ENCODE results near the gene PRAC1.

DNA sequence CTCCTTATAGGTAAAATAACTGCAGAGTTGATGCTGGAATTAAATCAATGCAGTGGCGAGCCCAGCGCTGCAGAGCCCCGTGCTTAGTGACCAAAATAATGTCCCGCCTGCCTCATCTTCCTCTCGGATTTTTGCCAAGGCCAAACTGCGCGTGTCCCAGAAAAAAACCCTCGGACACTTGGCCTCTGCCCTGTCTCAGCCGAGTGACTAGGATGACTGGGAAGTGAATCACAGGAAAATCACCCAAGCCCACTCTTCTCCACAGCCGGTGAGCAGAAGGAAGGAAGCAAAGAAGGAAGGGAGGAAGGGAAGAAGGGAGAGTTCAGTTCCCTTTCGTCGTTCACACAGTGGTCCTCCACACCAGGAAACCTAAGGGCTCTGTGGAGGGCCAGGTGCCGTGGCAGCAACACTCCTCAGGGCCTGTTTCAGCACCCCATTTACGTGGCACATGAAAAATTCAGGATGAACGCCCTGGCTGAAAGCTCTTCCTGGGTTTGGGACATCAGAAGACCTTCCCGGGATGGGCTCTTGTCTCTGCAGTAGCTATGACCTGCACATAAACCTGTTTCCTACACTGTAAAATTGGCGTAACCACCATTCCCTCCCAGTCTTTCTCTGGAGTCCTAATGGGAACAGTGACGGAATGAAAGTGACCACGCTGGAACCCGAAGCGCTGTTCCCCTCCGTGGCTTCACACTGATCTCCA, 31.6 kb upstream of the PRAC1 start:
- TF ChIP-seq, protein P1, sequence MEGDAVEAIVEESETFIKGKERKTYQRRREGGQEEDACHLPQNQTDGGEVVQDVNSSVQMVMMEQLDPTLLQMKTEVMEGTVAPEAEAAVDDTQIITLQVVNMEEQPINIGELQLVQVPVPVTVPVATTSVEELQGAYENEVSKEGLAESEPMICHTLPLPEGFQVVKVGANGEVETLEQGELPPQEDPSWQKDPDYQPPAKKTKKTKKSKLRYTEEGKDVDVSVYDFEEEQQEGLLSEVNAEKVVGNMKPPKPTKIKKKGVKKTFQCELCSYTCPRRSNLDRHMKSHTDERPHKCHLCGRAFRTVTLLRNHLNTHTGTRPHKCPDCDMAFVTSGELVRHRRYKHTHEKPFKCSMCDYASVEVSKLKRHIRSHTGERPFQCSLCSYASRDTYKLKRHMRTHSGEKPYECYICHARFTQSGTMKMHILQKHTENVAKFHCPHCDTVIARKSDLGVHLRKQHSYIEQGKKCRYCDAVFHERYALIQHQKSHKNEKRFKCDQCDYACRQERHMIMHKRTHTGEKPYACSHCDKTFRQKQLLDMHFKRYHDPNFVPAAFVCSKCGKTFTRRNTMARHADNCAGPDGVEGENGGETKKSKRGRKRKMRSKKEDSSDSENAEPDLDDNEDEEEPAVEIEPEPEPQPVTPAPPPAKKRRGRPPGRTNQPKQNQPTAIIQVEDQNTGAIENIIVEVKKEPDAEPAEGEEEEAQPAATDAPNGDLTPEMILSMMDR (IDR thresholded peaks at IDR 0.05): no peak
- no peak for TF ChIP-seq POLR2AphosphoS5 (IDR thresholded peaks at IDR 0.05)
- no peak for TF ChIP-seq POLR2A (IDR thresholded peaks at IDR 0.05)
